CD4-positive, alpha-beta T cell treated with Interleukin-17A for 1 hour (primary cell): Measurements from ENCODE around the gene AQP12A.
A peak's percentile ranks its signal among the peaks of the same experiment; 100 is the strongest.
"Not testable (repeated sequence)": the region's sequence is repeated elsewhere in the genome, so short reads cannot be mapped to it uniquely, and the experiment has no call there.

ENCODE experiments used
- DNase-seq: peaks from one replicate; pipeline ENCODE4 v3.0.0-alpha.2; 2020

Gene AQP12A

DNA sequence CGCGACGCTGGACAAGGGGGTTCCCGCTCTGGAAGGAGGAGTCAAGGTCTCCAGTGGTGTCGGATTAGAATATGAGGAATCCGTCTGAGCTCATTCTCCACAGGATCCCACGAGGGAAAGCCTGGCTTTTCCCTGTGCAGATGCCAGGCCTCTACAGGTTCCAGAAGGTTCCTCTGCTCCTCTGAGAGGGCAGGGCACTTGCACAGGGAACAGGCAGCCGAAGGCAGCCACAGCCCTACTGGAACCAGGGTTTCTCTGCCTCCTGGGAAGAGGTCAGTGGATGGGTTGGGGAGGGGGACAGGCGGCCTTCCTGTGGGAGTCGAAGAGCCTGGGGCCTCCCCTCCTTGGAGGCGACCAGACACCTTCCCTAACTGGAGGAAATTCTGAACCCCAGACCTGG is 1.7 kb upstream of the AQP12A start:
- DNase-seq: no peak

DNA sequence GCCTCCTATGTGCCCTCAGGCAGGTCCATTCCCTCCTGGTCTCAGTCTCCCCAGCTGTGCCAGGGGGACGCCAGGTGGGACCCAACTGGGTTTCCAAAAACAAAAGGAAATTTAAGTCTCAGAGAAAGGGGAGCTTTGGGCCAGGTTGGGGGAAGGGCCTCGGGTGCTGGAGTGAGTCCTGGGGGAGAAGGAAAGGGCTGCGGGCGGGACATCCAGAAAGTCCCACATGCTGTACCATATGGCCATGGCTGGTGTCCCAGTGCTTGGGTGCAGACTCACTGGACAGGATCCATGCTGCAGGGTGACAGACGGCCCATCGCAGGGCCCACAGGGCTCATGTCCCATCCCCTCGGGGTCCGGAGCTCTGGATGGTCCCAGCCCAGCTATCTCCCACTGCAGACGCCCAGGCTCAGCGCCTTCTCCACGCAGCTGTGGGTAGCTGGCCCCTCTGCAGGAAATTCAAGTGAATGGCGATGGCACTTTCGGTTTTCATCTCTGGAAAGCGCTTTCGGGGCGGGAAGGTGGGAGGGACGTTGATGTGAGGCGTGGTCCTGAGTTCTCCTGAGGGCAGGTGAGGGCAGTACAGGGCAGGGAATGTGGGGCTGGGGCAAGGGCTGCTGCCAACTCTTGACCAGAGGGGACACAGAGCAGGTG is 1.1 kb upstream of the AQP12A start:
- not testable (repeated sequence) for DNase-seq

DNA sequence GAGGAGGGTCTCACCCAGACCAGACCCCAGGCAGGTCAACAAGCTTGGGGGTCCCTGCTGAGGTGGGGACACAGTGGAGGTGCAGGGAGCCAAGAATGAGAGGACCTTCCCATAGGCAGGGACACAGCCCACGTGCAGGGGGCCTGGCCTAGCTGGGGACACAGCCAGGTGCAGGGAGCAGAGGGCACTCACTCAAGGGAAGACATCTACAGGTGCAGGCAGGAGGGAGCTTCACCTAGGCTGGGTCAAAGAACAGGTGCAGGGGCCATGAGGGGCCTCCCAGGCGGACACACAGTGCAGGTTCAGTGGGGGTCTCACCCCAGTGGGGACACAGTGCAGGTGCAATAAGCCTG is 615 bp upstream of the AQP12A start:
- not testable (repeated sequence) for DNase-seq

DNA sequence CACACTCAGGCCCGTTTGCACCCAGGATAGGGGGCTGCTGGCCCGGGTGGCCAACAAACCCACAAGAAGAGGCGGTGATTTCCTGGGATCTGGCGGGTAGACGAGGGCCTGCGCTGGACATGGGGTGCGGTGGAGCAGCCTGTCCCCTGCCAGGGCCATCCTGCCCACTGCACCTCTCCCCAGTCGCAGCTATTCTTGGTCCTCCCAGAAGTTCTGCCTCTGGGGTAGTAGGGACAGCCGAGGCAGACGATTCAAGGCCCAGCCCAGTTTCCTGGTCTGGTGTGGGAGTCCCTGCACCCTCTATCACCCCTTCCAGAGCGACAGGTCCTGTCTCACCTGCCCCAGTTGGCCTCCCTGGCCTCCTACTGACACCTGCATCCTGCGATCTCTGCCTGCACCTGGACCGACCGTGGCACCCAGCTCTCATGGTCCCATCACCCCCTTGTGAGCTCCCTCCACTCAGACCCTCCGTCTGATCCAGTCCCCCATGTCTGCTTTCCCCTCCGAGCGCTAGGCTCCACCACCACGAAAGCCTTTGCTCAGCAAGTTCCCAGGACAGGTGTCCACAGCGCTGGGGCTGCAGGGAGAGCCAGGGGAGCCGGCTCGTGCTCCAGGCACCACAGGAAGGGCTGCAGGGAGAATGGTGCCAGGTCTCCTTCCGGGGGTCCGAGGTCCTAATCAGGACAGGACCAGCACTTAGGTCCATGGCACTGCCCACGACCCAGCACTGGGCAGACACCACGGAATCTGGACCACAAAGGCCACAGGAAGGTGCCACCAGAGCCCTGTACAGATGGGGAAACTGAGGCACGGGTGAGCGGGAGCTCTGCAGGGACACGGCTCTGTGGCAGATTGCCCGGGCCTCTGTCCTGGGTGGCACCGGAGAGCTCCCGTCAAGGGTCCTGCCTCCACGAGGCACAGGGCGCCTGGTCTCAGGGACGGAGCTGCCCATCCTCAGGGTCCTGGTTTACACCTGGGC is 1.2 kb downstream of the AQP12A start:
- DNase-seq: not testable (repeated sequence)

DNA sequence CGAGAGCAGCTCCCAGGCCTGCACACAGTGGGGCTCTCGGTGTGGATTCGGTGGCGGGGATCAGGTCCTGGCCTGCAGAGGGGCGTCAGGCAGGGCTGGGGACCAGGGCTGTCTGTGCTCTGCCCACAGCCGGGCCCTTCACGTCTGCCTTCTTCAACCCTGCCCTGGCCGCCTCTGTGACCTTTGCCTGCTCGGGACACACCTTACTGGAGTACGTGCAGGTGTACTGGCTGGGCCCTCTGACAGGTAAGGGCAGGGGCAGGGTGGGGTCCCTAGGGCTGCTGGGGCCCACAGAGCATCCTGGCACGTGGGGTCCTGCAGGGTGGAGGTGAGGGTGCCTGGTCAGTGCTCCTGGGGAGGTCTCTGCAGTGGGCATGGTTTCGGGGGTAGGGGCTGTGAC is 2.6 kb downstream of the AQP12A start:
- DNase-seq: not testable (repeated sequence)

DNA sequence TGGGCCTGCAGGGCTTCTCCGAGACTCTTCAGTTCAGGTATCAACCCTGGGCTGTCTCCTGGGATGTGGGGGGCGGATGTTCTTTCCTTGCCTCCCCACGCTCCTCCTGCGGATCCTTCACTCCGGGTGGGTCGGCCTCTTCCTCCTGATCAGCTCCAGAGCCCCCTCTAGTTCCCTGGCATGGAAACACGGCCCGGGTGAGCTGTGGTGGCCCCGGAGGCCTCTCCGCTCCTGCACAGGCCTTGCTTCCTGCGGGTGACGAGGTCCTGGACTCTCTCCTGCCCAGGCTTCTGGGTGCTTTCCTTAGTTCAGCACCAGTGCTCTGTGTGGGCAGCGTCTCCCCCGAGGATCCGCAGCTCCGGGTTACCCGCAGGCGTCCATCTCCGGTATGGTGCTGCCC is 3.9 kb downstream of the AQP12A start:
- DNase-seq: not testable (repeated sequence)

DNA sequence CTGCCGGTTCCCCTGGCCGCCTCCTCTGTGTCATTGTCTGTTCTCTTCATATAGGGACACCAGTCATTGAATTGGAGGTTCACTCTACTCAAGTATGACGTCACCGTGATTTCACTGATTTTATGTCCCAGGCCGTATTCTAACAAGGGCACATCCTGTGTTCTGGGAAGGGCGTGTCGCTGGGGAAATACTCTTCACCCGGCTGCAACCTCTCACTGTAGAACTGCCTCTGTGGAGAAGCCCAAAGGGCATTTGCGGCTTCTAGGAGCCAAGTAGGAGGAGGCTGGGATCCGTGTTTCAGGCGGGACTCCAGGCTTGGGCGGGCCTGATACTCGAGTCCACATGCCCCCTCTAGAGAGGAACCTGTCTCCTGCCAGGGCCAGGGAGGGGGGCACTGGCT is 4.8 kb downstream of the AQP12A start:
- not testable (repeated sequence) for DNase-seq

DNA sequence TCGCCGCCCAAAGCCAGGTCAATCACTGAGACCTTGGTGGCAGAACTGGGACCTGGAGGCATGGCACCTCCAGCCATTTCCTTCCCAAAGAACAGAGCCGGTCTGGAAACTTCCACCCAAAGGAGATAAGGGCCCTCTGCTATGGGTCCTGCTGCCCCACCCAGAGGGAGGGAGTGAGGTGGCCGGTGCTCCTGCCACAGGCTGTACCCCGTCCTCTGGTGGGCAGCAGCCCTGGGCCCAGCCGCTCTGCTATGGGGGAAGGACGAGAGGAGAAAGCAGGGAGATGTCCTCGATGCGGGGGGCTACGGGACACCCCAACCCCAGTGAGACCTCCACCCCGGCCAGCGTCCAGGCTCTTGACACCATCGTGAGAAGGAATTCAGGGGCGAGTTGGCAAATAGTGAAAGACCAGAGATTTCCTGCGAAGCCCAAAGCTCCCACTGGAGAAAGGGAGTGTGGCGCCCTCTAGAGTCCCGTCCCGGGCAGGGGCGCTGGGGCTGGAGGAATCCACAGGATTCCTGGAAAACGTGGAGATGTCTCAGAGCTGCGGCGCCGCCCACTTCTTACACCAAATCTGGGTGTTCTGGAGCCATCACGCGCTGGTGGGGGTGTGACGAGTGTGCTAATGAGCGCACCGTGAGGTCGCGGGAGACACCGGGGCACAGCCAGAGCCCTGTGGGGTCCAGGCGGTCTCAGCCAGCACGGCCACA is 7.3 kb downstream of the AQP12A start:
- DNase-seq: not testable (repeated sequence)

DNA sequence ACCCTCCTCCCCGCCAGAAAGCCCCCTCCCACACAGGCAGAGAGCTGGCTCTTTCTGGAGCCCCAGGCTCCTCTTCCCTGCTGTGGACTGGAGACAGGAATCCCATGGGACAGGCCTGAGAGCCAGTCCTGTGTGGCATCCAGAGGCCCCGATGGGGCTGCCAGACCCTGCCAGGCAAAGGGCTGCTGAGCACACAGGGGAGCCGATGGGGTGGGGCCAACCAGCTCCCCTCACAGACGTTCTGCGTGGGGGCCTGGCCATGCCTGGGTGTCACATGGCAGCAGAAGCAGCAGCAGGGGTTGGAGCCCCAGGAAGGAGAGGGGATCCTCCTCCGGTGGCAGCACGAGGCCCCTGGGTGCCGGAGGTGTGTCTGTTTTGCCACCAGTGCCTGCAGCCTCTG is 8.2 kb downstream of the AQP12A start:
- not testable (repeated sequence) for DNase-seq

DNA sequence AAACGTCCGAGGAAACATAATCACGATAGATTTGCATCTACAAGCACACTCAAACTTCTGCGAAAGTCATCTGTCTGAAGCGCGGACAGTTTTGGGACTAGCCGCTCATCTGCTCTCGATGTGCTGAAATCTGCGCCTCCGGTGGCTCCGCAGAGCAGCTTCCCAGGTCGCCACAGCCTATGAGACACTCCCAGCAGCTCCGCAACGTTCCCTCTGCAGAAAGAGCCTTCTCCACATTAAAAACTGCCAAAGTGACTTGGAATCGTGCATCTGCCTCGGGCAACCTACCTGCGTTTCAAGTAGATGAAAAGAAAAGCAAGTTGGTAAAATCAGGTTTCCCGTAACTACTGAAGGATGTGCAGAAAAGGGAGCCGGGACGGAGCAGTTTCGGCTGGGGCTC is 8.9 kb downstream of the AQP12A start:
- not testable (repeated sequence) for DNase-seq

DNA sequence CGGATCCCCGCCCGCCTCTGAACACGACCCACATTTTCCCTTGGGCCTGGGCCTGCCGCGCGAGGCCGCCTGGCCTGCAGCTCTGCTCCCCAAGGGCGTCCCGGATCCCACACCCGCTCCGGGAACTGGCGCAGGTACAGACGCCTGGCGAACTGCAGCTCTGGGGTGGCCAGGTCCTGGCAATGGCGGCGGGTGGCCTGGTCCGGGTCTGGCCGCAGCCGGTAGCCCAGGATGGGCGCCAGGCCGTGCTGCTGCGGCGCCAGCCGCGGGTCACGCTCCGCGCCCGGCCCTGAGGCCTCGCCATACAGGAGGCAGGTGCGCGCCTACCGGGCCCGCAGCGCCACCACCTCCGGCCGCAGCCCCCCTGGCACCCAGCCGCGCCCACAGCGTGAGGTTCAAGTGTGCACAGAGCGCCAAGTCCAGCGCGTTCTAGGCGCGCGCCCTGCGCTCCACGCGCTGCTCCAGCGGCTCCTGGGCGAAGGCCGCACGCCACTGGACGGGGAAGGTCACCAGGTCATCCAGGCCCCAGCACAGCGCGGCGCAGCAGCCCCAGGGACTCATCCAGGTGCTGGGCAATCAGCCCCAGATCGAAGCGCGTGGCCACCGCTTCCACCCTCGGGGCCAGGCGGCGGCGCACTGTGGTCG is 9.5 kb downstream of the AQP12A start:
- DNase-seq: no peak

DNA sequence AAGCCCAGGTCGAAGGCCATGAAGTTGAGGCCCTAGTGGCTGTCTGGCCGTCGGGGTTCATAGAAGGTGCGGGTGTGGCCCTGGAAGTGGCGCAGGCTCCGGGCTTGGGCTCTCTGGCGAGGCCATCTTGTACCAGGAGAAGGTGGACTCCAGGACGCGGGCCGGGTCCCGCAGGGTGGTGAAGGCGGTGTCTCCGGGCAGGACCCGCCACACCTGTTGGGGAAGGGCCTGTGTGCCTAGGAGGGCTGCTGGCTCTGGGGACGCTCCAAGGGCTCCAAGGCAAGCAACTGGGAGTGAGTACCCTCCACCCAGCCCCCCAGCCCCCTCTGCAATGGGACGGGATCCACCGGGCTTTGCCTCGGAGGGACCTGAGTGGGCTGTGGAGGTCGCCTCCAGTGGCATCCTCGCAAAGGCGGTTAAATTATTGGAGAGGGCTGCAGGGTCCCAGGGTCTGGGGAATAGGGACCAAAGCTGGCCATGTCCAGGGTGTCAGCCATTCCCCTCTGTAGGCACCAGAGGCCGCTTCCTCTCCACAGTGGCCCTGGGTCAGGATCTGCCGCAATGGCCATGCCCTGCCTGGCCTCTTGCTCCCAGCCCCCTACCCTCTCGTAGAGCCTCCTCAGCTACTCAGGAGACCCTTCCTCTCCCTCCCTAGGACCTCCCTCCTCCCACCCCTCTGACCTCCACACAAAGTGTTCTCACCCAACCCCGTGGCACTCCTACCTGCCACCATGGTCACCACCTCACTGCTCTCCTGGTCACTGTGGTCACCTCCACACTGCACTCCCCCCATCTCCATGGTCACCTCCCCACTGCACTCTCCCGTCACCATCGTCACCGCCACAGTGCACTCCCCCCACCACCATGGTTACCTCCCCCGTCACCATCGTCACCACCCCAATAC is 10.3 kb downstream of the AQP12A start:
- no peak for DNase-seq

DNA sequence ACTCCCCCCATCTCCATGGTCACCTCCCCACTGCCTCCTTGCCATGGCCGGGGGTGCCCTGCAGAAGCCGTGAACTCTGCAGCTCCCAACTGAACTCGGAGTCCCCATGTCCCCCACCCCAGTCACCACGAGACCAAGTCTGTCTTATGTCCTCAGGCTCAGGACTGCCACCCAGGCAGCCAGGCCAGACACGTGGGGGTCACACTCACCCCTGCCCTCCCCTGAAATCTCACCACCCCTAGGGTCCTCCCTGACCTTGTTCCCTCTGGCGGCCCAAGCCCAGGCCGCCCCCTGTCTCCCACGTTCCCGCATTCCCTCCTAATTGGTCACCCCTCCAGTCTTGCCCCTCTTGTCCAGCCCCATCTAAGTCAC is 11.0 kb downstream of the AQP12A start:
- DNase-seq: no peak

DNA sequence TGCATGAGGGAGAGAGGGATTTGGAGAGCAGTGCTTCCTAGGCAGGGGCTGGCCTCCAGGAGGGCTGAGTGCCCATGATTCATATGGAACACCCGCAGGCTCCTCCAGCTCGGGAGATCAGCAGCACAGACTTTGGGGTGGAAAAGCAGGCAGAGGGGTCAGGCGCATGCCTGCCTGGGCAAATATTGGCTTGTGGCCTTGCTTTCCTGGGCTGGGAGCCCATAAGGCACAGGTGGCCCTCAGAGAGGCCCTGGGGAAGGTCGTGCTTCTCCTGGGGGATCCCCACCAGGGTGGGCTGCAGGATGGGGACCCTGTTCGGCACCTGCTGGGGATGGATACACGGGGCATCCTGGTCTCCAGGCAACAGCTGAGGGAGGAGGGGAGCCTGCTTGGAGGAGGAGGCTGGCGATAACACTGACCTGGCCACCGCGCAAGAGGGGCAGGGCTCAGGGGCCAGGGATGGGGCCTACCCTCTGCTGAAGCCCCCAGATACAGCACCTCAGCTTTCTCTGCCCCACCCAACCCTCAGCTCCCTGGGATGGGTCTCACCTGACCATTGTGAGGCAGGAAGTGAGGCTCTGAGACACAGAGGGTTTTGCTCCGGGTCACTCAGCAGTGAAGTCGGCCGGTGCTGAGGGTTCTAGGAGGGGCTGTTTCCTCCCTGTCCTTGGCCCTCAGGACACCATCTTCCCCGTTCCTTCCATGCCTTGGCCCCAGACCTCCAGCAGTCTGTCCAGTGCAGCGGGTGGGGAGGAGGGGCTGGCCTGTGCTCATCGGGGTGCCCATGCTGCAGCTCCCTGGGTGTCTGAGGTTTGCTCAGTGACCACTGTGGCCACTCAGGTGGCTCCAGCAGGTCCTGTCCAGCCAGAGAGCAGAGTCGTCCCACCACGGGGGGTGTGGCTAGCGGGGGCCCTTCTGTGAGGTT is 12.0 kb downstream of the AQP12A start:
- DNase-seq: no peak

DNA sequence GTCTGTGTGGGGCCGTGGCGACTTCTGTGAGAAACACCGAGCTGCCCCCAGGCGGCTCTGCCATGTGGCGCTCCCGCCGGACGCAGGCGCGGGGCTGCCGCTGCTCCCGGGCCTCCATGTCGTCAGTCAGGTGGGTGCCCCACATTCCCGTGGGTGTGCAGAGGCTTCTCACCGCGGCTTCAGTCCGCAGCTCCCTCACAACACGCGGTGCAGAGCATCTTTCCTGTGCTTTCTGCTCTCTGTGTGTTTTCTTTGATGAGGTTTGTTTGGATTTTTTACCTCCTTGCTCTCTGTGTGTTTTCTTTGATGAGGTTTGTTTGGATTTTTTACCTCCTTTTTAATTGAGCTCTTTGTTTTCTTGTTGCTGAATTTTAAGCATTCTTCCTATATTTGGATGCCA is 13.0 kb downstream of the AQP12A start:
- DNase-seq: peak; percentile 29

DNA sequence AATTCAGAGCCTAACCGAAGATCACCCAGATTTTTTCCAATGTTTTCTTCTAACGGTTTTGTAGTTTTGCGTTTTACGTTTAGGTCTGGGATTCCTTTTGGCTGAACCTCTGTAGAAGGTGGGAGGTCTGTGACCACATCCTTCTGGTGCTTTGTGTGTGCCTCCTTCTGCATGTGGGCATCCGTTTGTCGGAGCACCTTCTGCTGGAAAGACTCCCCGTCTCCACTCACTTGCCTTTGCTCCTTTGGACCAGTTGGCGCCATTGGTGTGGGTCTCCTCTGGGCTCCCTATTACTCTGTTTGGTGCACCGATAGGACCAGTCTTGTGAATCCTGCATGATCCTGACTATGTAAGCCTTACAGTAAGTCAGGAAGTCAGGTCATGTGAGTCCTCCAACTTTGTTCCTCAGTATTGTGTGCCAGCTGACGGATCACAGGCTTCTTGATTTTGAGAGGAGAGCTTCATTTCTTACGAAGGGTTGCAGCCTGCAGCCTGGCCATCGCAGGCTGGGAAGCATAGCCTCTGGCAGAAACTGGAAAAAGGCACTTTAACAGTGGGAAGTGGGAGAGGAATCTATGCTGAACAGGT is 13.6 kb downstream of the AQP12A start:
- no peak for DNase-seq

DNA sequence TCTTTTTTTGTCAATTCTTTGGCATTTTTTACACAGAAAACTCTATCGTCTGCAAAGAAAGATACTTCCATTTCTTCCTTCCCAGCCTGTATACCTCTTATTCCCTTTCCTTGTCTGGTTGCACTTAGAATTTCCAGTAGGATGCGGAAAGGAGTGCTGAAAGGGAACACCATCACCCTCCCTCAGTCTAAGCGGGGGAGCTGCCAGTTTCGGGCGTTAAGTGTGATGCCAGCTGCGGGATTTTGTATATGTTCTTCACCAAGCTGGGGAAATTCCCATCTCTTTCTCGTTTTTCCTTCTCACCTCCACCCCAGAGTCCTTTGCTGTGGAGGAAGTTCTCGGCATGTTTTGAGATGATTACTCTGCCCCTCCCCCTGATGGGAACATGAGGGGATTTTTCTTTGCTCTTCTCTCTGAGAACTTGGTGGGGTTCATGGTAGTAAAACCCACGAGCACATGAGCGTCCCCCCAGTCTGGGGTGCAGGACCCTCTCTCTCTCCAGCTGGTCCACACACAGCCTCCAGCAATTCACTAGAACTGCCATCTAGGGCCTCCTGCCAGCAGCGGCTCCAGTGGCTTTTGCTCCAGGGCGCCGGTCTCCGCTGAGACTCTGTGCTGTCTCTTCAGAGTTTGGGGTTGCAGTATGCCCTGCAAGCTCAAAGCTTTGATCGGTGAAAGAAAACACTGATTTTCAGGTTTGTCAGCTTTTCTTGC is 15.5 kb downstream of the AQP12A start:
- DNase-seq: no peak

DNA sequence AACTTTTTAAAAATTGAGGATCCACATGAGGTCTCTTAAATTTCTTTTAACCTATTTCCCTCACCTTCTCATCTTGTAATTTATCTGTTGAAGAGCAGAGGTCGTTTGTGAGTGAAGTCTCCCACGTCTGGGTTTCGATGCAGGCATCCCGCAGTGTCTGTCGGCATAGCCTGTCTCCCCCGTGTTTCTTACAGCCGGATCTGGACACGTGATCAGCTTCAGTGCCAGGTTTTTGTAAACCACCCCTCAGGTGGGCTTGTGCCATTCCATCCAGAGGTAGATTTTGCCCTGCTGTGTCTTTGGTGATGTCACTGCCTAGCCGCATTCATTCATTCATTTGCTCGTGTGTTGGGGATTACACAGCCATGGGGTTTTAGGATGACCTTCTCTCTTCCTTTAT is 16.2 kb downstream of the AQP12A start:
- DNase-seq: no peak

DNA sequence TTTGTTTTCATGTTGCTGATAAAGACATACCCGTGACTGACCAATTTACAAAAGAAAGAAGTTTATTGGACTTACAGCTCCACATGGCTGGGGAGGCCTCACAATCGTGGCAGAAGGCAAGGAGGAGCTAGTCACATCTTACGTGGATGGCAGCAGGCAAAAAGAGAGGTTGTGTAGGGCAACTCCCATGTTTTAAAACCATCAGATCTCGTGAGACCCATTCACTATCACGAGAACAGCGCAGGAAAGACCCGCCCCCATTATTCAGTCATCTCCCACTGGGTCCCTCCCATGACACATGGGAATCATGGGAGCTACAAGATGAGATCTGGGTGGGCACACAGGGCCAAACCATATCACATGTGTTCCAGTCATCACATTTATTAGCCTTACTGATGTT is 16.8 kb downstream of the AQP12A start:
- no peak for DNase-seq

DNA sequence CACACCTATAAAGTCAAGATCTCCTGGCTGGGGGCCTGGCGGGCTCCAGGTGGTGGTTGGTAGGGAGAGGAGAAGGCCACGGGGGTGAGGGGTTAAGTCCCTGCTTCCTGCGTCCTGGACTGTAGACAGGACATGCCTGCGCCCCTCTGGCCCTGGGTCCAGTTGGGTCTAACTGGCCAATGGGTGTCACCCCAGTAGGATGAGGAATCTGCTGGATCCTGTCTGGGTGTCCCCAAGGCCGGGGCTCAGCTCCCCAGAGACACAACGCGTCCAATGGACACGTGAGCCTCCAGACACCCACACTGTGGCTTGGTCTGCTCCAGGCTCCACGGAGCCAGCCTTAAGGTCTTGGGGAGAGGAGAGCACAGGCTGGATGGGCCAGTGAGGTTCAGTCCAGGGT is 19.6 kb downstream of the AQP12A start:
- no peak for DNase-seq
